GM18909 (cell line): ENCODE results near the gene COX4I1.
"Not testable (repeated sequence)": the region's sequence is repeated elsewhere in the genome, so short reads cannot be mapped to it uniquely, and the experiment has no call there.

Experiments
- ATAC-seq: cut with Tn5 transposase; IDR thresholded peaks from one replicate; pipeline ENCODE4 v1.9.1; 2021; ENCODE audit warnings: mild to moderate bottlenecking; ENCODE audit not compliant: unreplicated experiment, poor library complexity

The COX4I1 gene

DNA sequence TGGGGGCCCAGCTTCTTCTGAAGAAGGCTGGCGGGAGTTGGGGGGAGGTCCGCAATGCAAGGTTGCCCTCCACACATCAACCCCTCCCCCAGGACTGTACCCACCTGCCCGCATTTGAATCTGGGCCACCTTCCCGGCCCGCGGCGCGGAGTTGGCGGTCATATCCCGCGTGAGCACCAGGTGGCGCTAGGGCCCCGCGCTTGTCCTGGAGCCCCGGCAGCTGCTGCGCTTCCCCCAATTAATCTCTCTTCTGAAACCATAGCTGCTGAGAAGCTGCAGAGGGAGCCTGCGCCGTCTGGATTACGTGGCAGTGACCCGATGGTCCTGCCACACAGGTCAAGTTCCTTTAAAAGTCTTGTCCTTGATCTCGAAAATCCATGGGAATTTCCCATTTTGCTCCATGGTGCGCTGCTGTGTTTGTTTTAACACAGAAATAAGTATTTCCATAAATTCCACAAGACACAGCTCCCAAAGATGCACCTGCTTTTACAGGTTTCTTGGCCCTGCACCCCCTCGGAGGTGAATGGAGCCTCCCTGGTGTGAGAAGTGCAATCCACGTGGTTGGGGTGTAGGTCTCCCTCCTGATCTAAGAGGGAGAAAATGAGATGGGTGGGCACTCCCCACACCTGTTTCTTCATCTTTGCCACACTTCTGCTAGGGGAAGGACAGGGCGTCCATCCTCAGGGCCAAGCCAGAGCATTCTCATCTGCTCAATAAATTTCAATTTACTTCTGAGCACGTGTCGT, 22.1 kb downstream of the COX4I1 start:
- peak; percentile 74 for ATAC-seq

DNA sequence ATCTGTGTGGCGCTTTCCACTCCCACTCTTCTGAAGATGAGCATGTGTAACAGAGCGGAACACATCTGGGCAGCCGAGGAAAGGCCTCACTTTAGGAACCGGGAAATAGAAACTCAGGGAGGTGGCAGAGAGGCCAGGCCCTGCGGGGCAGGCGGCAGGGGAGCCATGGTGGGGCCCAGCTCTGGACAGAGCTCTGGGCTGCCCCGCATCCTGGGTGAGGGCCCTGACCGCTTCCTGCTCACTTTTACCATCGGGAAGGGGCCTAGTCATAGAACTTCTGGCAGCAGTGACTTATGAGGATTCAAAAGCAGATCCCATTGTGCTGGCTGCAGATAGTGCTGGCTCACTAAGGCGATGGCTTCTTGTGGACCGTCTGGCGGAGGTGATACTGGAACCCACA, 22.6 kb downstream of the COX4I1 start:
- ATAC-seq = no peak

- ATAC-seq = no peak
Measured at GRCh38 chr16:85823328-85823920, 23.9 kb downstream of the COX4I1 start.

GRCh38 chr16:85824161-85825135, 25.0 kb downstream of the COX4I1 start:
- ATAC-seq = no peak

- no peak for ATAC-seq
Measured at GRCh38 chr16:85825326-85825725, 25.8 kb downstream of the COX4I1 start.

GRCh38 chr16:85826686-85827247, 27.3 kb downstream of the COX4I1 start:
- no peak for ATAC-seq

GRCh38 chr16:85828166-85828565, 28.7 kb downstream of the COX4I1 start:
- no peak for ATAC-seq

- ATAC-seq = no peak
Measured at GRCh38 chr16:85829171-85829719, 29.8 kb downstream of the COX4I1 start.

DNA sequence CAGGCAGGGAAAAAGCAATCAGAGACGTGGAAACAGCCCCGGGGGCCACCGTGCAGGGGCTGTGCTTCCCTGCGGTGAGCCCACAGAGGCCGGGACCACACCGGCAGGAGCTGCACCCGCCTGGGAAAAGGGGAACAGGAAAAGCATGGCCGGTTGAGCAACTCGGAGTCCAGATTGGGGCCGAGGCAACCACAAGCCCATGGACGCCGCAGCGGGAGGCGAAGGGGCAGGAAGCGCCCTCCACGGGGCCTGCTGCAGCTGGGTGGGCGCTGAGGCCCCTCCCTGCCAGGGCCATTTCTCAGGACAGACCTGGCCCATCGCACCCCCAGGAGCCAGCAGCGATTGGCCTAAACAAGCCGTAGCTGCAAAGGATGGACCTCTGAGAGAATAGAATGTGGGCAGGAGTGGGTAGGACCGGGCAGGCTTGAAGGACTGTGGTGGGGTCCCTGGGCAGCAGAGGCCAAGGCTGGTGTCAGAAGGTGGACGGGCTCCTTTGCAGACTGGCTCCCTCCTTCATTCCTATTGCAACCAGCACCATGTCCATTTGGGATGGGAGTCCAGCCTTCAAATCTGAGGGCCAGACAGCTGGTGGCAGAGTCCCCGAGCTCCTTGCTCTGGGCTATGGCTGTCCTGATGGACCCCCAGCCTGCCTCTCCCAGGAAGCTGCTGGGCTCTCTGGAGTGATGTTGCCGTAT, 30.4 kb downstream of the COX4I1 start:
- ATAC-seq = no peak

DNA sequence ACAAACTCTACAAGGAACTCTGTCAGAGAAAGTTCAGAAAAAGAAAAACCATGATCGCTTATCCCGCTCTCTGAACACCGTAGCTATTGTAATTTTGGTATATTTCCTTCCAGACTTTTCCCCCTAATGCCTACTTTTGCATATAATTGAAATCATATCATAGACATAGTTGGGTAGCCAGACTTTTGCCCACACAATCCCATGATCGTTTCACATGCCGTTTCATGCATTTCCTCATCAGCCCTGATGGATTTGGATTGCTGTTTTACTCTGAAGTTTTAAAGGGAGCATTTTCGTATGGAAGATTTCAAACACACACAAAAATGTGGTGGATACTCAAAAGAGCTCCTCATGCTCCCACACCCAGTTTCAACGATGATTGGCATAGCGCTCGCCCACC, 31.3 kb downstream of the COX4I1 start:
- no peak for ATAC-seq

DNA sequence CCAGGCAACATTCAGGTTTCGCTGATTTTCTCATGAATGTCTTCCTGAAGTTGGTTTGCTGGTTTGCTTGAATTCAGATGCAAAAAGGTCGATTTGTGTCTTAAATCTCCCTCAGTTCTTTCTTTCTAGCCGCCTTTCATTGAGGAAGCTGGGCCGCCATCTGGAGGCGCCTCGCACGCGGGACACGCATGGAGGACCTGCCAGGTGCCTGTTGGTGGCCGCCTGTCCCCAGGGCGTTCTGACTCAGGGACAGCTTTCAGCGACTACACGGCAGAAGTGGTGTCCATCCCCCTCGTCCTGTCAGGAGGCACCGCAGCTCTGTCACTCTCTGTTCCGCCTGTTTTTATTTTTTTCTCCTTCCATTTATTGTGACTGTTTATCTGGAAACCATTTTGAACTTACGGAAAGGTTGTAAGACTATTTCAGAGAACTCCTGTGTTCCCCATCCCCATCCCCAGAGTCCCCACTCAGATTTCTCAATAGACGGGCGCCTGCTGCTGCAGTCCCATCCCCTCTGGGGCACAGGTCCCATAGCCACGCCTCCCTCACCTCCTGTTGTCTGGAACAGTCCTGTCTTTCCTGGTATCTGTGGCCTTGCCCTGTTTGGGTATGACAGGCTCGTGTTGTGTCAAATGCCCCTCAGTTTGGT, 33.2 kb downstream of the COX4I1 start:
- no peak for ATAC-seq

GRCh38 chr16:85833219-85833920, 33.9 kb downstream of the COX4I1 start:
- ATAC-seq = no peak

DNA sequence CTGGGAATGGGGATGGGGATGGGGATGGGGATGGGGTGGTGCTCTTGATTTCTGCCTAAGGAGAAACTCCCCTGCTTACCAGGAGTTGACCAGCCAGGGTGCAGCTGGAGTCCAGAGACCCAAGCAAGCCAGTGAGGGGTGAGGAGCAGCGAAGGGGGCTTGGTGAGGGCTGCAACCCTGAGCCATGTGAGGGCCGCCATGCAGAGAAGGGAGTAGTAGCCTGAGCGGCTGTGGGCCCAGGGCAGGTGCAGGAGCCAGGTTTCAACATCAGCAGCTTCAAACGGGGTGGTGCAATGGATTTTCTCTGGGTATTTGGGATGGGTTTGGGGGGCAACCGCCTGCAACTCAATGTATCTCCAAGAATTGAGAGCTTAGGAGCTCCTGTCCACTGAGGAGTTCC, 35.2 kb downstream of the COX4I1 start:
- ATAC-seq = no peak

- ATAC-seq = no peak
Measured at GRCh38 chr16:85835227-85835751, 35.8 kb downstream of the COX4I1 start.

- no peak for ATAC-seq
Measured at GRCh38 chr16:85835956-85836705, 36.6 kb downstream of the COX4I1 start.

GRCh38 chr16:85836706-85837582, 37.4 kb downstream of the COX4I1 start:
- ATAC-seq = no peak

GRCh38 chr16:85837654-85838053, 38.2 kb downstream of the COX4I1 start:
- ATAC-seq = not testable (repeated sequence)
